Muscle of back (tissue), 11 donors: ENCODE measurements around the gene LYPD3. TPM values are rescaled to one million over a fixed set of nuclear protein-coding genes. Genes with fewer than 3 reads are reported as not detected.

Experiments
- DNase-seq, 3 donors: peaks; one replicate each; pipeline versions ENCODE4 v3.0.0 to v3.0.0-alpha.2; 2013
- polyA plus RNA-seq, 10 donors: library from polyadenylated mRNA; unstranded; fragments of 120-200 nt; gene quantifications; one replicate each; pipeline ENCODE4 v1.2.1, GENCODE V29; 2013; ENCODE audit not compliant: insufficient read length in 10 of 10

LYPD3 gene
- polyA plus RNA-seq, 10 donors, result 0.15 to 17.0 (median 0.58) TPM

GRCh38 chr19:43486412-43486811 is 21.0 kb upstream of the LYPD3 start:
- no peak for DNase-seq

DNA sequence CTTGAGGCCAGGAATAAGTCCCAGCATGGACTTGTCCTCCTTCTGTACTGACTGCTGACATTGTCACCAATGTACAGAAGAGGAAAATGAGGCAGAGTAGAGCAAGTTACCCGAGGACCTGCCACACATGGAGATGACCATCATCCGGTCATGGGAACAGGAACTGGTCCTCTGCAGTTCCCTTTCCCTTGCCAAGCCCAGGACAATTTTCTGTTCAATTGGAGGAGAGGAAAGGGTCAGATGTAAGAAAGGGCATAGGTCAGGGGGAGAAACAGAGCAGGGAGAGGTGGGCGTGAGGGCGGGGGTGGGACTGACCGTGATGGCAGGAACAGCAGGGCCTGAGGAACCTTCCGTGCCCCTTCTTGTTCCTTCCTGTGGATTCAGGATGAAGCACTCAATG is 20.5 kb upstream of the LYPD3 start:
- no peak for DNase-seq

DNA sequence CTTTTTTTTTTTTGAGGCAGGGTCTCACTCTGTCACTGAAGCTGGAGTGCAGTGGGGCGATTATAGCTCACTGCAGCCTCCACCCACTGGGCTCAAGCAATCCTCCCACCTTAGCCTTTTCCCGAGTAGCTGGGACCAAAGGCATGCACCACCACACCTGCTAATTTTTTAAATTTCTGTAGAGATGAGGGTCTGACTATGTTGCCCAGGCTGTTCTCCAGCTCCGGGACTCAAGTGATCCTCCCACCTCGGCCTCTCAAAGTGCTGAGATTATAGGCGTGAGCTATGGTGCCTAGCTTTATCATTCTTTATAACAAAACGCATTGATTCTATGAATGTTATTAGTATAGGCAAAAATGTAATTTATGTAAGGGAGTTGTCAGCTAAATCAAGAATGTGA is 17.9 kb upstream of the LYPD3 start:
- no peak for DNase-seq

- DNase-seq, result no peak
Observed at GRCh38 chr19:43482193-43482592, 16.8 kb upstream of the LYPD3 start.

- no peak for DNase-seq
Observed at GRCh38 chr19:43481701-43482100, 16.3 kb upstream of the LYPD3 start.

DNA sequence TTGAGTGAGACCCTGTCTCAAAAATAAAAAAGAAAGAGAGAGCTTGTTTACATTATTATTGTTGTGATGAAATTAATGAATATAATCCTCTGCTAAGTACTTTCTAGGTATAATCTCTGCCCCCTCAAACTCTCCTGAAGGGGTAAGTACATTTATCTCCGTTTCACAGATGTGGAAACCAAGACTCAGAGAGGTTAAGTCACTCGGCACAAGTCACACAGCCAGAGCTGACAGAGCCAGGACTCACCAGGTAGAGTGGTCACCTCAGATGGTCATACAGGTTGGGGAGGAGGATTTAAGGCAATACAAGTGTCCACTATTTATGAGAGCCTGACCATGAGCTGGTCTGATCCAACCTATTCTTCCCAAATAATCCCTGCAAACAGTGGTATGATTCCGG is 15.2 kb upstream of the LYPD3 start:
- DNase-seq, result no peak

GRCh38 chr19:43479961-43480561 is 14.7 kb upstream of the LYPD3 start:
- DNase-seq, result no peak

GRCh38 chr19:43479226-43479625 is 13.8 kb upstream of the LYPD3 start:
- no peak for DNase-seq

GRCh38 chr19:43478323-43478722 is 12.9 kb upstream of the LYPD3 start:
- DNase-seq, result no peak

- peak in 1 of 3 donors; percentile 62 for DNase-seq
Observed at GRCh38 chr19:43476606-43477005, 11.2 kb upstream of the LYPD3 start.

- DNase-seq, result peak; percentile 88 to 95 (median 93)
Observed at GRCh38 chr19:43474986-43475705, 9.7 kb upstream of the LYPD3 start.

DNA sequence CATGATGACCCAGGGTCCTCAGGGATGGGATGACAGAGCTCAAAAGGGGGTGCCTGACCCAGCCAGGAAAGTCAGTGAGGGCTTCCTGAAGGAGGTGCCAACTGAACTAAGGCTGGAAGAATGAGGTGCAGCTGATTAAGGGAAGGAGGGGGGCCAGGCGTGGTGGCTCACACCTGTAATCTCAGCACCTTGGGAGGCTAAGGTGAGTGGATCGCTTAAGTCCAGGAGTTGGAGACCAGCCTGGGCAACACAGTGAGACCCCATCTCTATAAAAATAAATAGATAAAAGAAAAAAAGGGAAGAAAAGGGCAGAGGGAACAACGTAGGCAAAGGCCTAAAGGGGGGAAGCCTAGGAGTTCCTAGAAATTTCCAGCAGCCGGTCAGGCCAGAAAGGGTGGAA is 9.1 kb upstream of the LYPD3 start:
- no peak for DNase-seq

- DNase-seq, result no peak
Observed at GRCh38 chr19:43471091-43471490, 5.7 kb upstream of the LYPD3 start.

DNA sequence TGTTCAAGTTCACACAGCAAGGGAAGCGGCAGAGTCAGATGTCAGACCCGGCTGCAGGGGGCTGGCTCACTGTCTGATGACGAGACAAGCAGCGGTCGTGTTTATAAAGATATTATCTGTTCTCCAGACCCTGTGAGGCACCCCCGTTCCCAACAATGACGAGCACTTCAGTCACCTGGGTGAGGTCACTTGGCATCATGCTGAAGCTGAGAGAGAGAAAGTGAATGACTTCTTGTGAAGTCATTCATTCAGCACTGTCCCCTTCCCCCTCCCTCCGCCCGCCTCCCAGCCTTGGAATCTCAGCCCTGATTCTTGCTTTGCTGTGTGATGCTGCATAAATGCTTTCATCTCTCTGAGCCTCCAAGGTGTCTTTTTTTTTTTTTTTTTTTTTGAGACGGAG is 4.9 kb upstream of the LYPD3 start:
- DNase-seq, result no peak

- DNase-seq, result no peak
Observed at GRCh38 chr19:43469160-43469480, 3.7 kb upstream of the LYPD3 start.

GRCh38 chr19:43468354-43469159 is 3.1 kb upstream of the LYPD3 start:
- DNase-seq, result no peak

DNA sequence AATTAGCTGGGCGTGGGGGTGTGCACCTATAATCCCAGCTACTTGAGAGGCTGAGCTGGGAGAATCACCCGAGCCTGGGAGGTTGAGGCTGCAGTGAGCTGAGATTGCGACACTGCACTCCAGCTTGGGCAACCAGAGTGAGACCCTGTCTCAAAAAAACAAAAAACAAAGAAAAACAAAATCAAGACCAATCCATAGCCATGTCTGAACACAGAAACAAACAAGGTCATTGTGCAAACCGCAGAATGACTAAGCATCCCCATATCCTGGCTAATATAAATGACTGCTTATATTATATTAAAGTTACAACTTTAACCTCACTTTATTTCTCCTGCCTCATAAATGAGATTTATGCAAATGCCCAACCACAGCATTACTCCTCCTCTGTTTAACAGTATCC is 2.3 kb upstream of the LYPD3 start:
- DNase-seq, result no peak

GRCh38 chr19:43467276-43467675 is 1.9 kb upstream of the LYPD3 start:
- DNase-seq, result no peak

- no peak for DNase-seq
Observed at GRCh38 chr19:43466793-43467192, 1.4 kb upstream of the LYPD3 start.

- no peak for DNase-seq
Observed at GRCh38 chr19:43464134-43464775, 1.2 kb downstream of the LYPD3 start.

GRCh38 chr19:43463381-43464133 is 1.9 kb downstream of the LYPD3 start:
- peak; percentile 86 to 97 (median 93) for DNase-seq
